Thymus (tissue), 11 donors: Measurements from ENCODE around the gene MRGPRD. TPM values are rescaled to one million over a fixed set of nuclear protein-coding genes. Genes with fewer than 3 reads are reported as not detected.
A peak's percentile ranks its signal among the peaks of the same experiment; 100 is the strongest.
"Not testable (repeated sequence)": the region's sequence is repeated elsewhere in the genome, so short reads cannot be mapped to it uniquely, and the experiment has no call there.

Experiments used
- DNase-seq, 9 donors: peaks; one replicate each; pipeline ENCODE4 v3.0.0-alpha.2; 2013; ENCODE audit warnings: low spot score in 9 of 9, low read depth in 6 of 9, missing footprints in 1 of 9
- H3K27ac ChIP-seq, 2 donors: one replicate each; pipeline ENCODE4 v1.5.1; 2013; ENCODE audit warnings: control low read depth in 1 of 2, low read depth in 1 of 2, low read length in 1 of 2, mild to moderate bottlenecking in 1 of 2, moderate library complexity in 1 of 2
- H3K27me3 ChIP-seq, 2 donors: one replicate each; pipeline ENCODE4 v1.5.1; 2013; ENCODE audit warnings: low read length in 1 of 2; ENCODE audit not compliant: control insufficient read depth in 2 of 2, insufficient read depth in 1 of 2
- H3K36me3 ChIP-seq, 2 donors: one replicate each; pipeline ENCODE4 v1.5.1; 2013; ENCODE audit warnings: low read length in 1 of 2, mild to moderate bottlenecking in 1 of 2, moderate library complexity in 1 of 2; ENCODE audit not compliant: control insufficient read depth in 2 of 2, insufficient read depth in 2 of 2
- H3K4me1 ChIP-seq, 2 donors: one replicate each; pipeline ENCODE4 v1.5.1; 2013; ENCODE audit warnings: low read length in 2 of 2; ENCODE audit not compliant: control insufficient read depth in 2 of 2, insufficient read depth in 2 of 2
- H3K4me3 ChIP-seq, 2 donors: one replicate each; pipeline ENCODE4 v1.5.1; 2013; ENCODE audit warnings: low read length in 2 of 2, control low read depth in 1 of 2, mild to moderate bottlenecking in 1 of 2
- H3K9me3 ChIP-seq, 2 donors: one replicate each; pipeline ENCODE4 v1.5.1; 2013; ENCODE audit warnings: low read length in 1 of 2, mild to moderate bottlenecking in 1 of 2; ENCODE audit not compliant: control insufficient read depth in 2 of 2, insufficient read depth in 1 of 2
- WGBS: extraction: QIAGEN DNeasy Blood & Tissue Kit; methylation state at CpG from one replicate; pipeline ENCODE4 v1.1.7; 2013; 5-methylcytosine and 5-hydroxymethylcytosine counted together
- polyA plus RNA-seq: library from polyadenylated mRNA; stranded (reverse); fragments of 200-250 nt; gene quantifications from one replicate; pipeline ENCODE4 v1.2.3, GENCODE V29; 2013
- total RNA-seq: library from RNA; stranded (reverse); fragments of 120-200 nt; gene quantifications from one replicate; pipeline ENCODE4 v1.2.4, GENCODE V29; 2013
- donor health status: healthy.

Gene MRGPRD
- total and polyA plus RNA-seq, 2 donors: 0.05 TPM; not detected in 1

DNA sequence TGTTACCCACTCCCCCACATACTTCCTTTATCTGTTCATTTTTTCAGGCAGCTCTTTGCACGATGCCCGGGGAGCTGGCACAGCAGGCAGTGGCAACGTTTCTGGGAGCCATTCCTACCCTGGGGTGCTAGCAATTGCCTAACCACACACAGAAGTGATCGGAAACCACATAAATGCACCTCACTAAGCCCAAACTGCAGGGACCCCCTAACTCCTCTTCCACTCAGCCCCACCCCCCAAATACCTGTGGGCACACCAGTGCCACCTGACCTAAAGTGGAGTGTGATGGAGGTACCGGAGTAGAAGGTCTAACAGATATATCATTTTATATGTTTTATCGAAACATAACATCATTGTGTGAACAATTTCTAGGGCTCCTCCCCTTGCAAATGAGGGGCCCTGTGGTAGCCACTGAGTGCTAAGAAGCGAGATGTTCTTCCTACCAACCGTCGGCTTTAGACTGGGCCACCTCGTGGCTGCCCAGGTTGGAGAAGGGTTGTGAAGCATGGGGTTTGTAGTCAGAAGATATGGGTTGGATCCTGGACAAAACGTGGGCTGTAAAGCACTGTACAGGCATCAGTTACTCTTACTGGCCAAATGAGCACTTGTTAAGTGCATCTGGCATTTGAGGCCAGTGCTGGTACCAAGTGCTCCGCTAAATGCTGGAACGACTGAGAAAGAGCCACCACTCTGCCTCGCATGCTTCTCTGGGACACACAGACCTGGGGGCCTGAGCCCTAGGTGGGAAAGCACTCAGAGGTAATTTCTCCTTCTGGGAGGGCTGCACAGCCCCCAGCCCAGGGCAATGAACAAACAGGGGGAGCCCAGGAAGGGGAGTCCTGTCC, 2.8 kb downstream of the MRGPRD start:
- Histone ChIP-seq H3K4me1 (no peaks in the 10 kb centered on the region), H3K4me3 (no peak overlapping the region), H3K36me3 (no peaks in the 10 kb centered on the region), H3K9me3 (no peaks in the 10 kb centered on the region), H3K27me3 (peaks cover 0 to 18% of the 10 kb centered on the region in 2 donors), H3K27ac (no peak overlapping the region)
- DNase-seq: no peak
- WGBS: 80% methylated on average over 14 of the region's 14 CpGs

DNA sequence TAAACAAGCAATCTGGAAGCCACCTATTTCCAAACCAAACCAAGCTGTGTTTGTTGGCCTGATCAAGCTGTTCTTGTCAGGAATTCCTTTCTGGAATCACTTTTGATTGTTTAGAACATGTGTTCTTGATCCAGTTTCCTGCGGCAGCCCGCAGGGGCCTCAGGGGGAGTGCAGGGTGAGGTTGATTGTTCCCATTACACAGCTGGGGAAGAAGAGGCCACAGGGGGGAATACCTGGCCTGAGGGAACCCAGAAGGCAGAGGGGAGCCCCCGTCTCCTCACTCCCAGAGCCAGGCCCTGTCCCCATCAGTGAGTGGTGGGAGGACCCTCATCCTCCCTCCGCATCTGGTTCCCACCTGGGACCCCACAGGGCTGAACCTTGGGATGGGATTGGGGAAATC, 4.2 kb downstream of the MRGPRD start:
- Histone ChIP-seq H3K36me3 (no peaks in the 10 kb centered on the region), H3K4me3 (no peak overlapping the region), H3K27me3 (peaks cover 0 to 18% of the 10 kb centered on the region in 2 donors), H3K9me3 (no peaks in the 10 kb centered on the region), H3K4me1 (no peaks in the 10 kb centered on the region), H3K27ac (no peak overlapping the region)
- no peak for DNase-seq
- 91% methylated on average over 4 of the region's 4 CpGs for WGBS

DNA sequence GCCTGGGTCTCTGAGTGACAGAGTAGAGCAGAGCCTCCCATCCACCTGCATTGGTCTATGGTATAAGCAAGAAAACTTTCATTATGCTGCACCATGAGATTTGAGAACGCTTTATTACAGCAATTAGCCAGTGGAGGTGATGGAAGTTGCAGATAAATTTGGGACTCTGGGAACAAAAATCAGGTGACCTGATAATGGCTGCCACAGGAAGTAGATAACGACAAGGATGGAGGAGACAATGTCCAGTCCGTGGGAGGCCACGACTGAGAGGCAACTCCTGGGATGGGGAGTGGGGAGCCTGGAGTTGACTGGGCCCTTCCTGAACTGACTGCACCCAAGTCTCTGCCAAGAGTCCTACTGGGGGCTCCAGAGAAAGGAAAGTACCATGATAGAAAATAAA, 4.7 kb downstream of the MRGPRD start:
- no peak for DNase-seq
- no peaks in the 10 kb centered on the region for H3K4me1 ChIP-seq
- no peak overlapping the region for H3K27ac ChIP-seq
- peaks cover 0 to 21% of the 10 kb centered on the region in 2 donors for H3K27me3 ChIP-seq
- no peak overlapping the region for H3K4me3 ChIP-seq
- no peaks in the 10 kb centered on the region for H3K9me3 ChIP-seq
- WGBS: 76% methylated on average over 4 of the region's 4 CpGs
- no peaks in the 10 kb centered on the region for H3K36me3 ChIP-seq

GRCh38 chr11:68974421-68975194, 6.2 kb downstream of the MRGPRD start:
- no peak overlapping the region for H3K4me3 ChIP-seq
- no peak overlapping the region for H3K27ac ChIP-seq
- 98% methylated on average over 23 of the region's 23 CpGs for WGBS
- no peaks in the 10 kb centered on the region for H3K9me3 ChIP-seq
- H3K27me3 ChIP-seq: peaks cover 0 to 18% of the 10 kb centered on the region in 2 donors
- H3K36me3 ChIP-seq: no peaks in the 10 kb centered on the region
- DNase-seq: peak in 1 of 9 donors; percentile 12
- H3K4me1 ChIP-seq: no peaks in the 10 kb centered on the region

DNA sequence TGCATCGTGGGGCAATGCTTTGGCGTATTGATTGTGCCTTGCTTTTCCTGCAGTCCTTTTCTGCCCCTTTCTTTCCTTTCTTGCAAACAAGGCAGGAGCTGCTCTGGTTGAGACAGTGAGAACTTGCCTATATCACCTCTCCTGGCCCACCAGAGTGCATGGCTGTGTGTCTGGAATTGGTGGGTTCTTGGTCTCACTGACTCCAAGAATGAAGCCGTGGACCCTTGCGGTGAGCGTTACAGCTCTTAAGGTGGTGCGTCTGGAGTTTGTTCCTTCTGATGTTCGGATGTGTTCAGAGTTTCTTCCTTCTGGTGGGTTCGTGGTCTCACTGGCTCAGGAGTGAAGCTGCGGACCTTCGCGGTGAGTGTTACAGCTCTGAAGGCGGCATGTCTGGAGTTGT, 7.1 kb downstream of the MRGPRD start:
- H3K4me1 ChIP-seq, H3K9me3 ChIP-seq, H3K27ac ChIP-seq, DNase-seq, H3K4me3 ChIP-seq, H3K36me3 ChIP-seq: not testable (repeated sequence)
- 84% methylated on average over 12 of the region's 12 CpGs for WGBS
- H3K27me3 ChIP-seq: peaks cover 0 to 14% of the 10 kb centered on the region in 2 donors

- WGBS: 80% methylated on average over 4 of the region's 4 CpGs
- Histone ChIP-seq H3K27me3 (peaks cover 0 to 11% of the 10 kb centered on the region in 2 donors), H3K27ac (no peak overlapping the region), H3K4me1 (no peaks in the 10 kb centered on the region), H3K36me3 (no peaks in the 10 kb centered on the region), H3K9me3 (no peaks in the 10 kb centered on the region), H3K4me3 (no peak overlapping the region)
- no peak for DNase-seq
These were observed 7.6 kb downstream of the MRGPRD start for GRCh38 chr11:68973219-68973618.

- DNase-seq: no peak
- 92% methylated on average over 8 of the region's 8 CpGs for WGBS
- no peak overlapping the region for H3K27ac ChIP-seq
These were observed 9.7 kb downstream of the MRGPRD start for GRCh38 chr11:68970921-68971636.

DNA sequence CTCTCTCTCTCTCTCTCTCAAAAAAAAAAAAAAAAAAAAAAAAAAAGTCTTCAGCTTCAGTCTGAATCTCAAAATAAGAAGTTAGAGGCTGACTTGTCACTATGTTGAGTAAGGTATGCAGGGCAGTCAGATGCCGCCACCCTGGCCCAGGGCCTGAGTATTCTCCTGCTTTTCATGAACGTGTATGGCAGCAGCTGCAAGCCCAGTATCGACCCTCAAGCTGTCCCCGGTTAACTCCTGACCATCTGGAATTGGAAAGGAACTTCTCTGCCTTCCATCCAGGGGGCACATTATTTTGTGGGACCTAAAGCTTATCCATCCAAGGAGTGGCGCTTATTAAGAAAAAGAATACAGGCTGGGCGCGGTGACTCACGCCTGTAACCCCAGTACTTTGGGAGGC, 11.4 kb downstream of the MRGPRD start:
- no peaks in the 10 kb centered on the region for H3K9me3 ChIP-seq
- WGBS: 84% methylated on average over 8 of the region's 8 CpGs
- peaks cover 0 to 10% of the 10 kb centered on the region in 2 donors for H3K4me1 ChIP-seq
- H3K4me3 ChIP-seq: no peak overlapping the region
- peaks cover 0 to 6% of the 10 kb centered on the region in 2 donors for H3K27me3 ChIP-seq
- no peaks in the 10 kb centered on the region for H3K36me3 ChIP-seq
- no peak overlapping the region for H3K27ac ChIP-seq
- no peak for DNase-seq

More at GRCh38 chr11:68970921-68971636, 9.7 kb downstream of the MRGPRD start:
- no peaks in the 10 kb centered on the region for H3K36me3 ChIP-seq
- H3K4me1 ChIP-seq: peaks cover 0 to 5% of the 10 kb centered on the region in 2 donors
- H3K9me3 ChIP-seq: no peaks in the 10 kb centered on the region
- no peak overlapping the region for H3K4me3 ChIP-seq
- peaks cover 0 to 6% of the 10 kb centered on the region in 2 donors for H3K27me3 ChIP-seq
